KMS-11 (cell line): Measurements from ENCODE around the gene SULT1A1.
"Not testable (repeated sequence)": the region's sequence is repeated elsewhere in the genome, so short reads cannot be mapped to it uniquely, and the experiment has no call there.

Source experiments
- H2AFZ ChIP-seq: fragments of 200-600 bp; sonication (generic); 2 replicates; pipeline ENCODE4 v1.6.1; 2016; ENCODE audit warnings: antibody characterized with exemption, mixed run types, low read depth
- H3K27ac ChIP-seq: fragments of 200-600 bp; sonication (generic); 2 replicates; pipeline ENCODE4 v1.6.1; 2016; ENCODE audit warnings: mild to moderate bottlenecking, mixed run types
- H3K27me3 ChIP-seq: fragments of 200-600 bp; sonication (generic); 2 replicates; pipeline ENCODE4 v1.6.1; 2017; ENCODE audit warnings: mild to moderate bottlenecking, low read depth, mixed run types, moderate library complexity; ENCODE audit not compliant: insufficient read depth
- H3K36me3 ChIP-seq: fragments of 200-600 bp; sonication (generic); 2 replicates; pipeline ENCODE4 v1.6.1; 2017; ENCODE audit warnings: mild to moderate bottlenecking, mixed run types; ENCODE audit not compliant: insufficient read depth
- H3K4me1 ChIP-seq: fragments of 200-600 bp; sonication (generic); 2 replicates; pipeline ENCODE4 v1.6.1; 2016; ENCODE audit warnings: mild to moderate bottlenecking, low read depth, mixed run types; ENCODE audit not compliant: poor library complexity, severe bottlenecking
- H3K4me2 ChIP-seq: fragments of 200-600 bp; sonication (generic); 2 replicates; pipeline ENCODE4 v1.7.0; 2016; ENCODE audit warnings: mild to moderate bottlenecking, mixed run types
- H3K4me3 ChIP-seq: fragments of 200-600 bp; sonication (generic); IDR thresholded peaks from 2 replicates; pipeline ENCODE4 v1.6.1; 2017; ENCODE audit warnings: low read depth, low read length, mixed read lengths; ENCODE audit not compliant: insufficient read depth
- H3K79me2 ChIP-seq: fragments of 200-600 bp; sonication (generic); 2 replicates; pipeline ENCODE4 v1.6.1; 2016; ENCODE audit warnings: low read depth, mixed run types; ENCODE audit not compliant: insufficient read depth
- H3K9ac ChIP-seq: fragments of 200-600 bp; sonication (generic); 2 replicates; pipeline ENCODE4 v1.6.1; 2016; ENCODE audit warnings: mild to moderate bottlenecking, mixed run types
- H4K20me1 ChIP-seq: fragments of 200-600 bp; sonication (generic); 2 replicates; pipeline ENCODE4 v1.6.1; 2016; ENCODE audit warnings: mild to moderate bottlenecking, mixed run types; ENCODE audit not compliant: insufficient read depth
- TF ChIP-seq, protein P1 (sequence below): fragments of 200-600 bp; sonication (generic); conservative IDR thresholded peaks from 2 replicates; pipeline ENCODE4 v1.6.1; 2017; ENCODE audit warnings: low read depth, mild to moderate bottlenecking, antibody characterized with exemption, low read length, moderate library complexity, mixed read lengths

Gene SULT1A1

DNA sequence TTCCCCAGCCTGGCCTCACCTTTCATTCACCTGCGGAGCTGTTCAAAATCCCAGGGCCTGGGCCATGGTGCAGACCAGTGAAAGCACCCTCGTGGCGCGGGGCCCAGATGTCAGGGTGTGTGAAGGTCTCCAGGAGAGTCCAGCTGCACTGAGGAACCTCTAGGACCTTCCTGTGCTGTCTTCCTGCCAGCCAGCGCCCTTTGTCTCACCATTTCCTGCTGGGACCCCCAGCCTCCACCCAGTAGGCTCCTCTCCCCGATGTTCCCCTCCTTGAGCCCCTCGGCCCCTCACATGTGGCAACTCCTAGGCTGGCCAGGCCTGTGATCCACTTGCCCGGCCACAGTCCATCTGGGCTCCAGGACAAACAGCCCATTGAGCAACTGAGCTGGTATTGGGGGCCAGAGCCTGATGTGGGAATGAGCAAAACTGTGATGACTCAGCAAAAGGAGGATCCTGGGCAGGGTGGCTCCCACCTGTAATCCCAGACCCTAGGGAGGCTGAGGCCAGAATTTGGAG lies 13.7 kb downstream of the SULT1A1 start:
- Histone ChIP-seq H4K20me1 (no peaks in the 10 kb centered on the region), H3K9ac (no peak overlapping the region), H3K4me3 (no peak overlapping the region), H3K36me3 (no peaks in the 10 kb centered on the region), H3K4me2 (no peak overlapping the region), H3K27ac (no peak overlapping the region), H3K79me2 (no peaks in the 10 kb centered on the region), H3K4me1 (peaks cover 16% of the 10 kb centered on the region), H3K27me3 (no peaks in the 10 kb centered on the region), H2AFZ (no peak overlapping the region)
- TF ChIP-seq, protein P1, sequence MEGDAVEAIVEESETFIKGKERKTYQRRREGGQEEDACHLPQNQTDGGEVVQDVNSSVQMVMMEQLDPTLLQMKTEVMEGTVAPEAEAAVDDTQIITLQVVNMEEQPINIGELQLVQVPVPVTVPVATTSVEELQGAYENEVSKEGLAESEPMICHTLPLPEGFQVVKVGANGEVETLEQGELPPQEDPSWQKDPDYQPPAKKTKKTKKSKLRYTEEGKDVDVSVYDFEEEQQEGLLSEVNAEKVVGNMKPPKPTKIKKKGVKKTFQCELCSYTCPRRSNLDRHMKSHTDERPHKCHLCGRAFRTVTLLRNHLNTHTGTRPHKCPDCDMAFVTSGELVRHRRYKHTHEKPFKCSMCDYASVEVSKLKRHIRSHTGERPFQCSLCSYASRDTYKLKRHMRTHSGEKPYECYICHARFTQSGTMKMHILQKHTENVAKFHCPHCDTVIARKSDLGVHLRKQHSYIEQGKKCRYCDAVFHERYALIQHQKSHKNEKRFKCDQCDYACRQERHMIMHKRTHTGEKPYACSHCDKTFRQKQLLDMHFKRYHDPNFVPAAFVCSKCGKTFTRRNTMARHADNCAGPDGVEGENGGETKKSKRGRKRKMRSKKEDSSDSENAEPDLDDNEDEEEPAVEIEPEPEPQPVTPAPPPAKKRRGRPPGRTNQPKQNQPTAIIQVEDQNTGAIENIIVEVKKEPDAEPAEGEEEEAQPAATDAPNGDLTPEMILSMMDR, result no peak

DNA sequence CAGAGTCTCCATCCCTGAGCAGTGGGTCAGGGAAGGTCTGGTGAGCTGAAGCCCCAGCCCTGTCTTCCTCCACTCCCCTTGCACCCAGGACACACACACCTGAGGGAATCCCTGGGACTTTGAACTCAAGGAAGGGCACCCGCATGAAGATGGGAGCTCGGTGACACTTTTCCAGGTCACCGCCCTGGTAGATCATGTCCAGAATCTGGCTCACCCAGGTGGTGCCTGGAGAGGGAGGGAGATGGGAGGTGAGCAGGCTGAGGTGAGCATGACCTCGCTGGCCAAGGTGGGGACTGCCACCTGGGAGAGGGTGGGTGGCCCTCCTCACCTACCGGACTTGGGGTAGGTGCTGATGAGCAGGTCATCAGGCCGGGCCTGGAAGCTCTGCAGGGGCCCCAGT lies 14.4 kb downstream of the SULT1A1 start:
- H3K27ac ChIP-seq, H3K36me3 ChIP-seq, H3K79me2 ChIP-seq, H2AFZ ChIP-seq, H3K4me2 ChIP-seq, H3K9ac ChIP-seq, H3K27me3 ChIP-seq, H3K4me3 ChIP-seq, H4K20me1 ChIP-seq: not testable (repeated sequence)
- peaks cover 16% of the 10 kb centered on the region for H3K4me1 ChIP-seq

DNA sequence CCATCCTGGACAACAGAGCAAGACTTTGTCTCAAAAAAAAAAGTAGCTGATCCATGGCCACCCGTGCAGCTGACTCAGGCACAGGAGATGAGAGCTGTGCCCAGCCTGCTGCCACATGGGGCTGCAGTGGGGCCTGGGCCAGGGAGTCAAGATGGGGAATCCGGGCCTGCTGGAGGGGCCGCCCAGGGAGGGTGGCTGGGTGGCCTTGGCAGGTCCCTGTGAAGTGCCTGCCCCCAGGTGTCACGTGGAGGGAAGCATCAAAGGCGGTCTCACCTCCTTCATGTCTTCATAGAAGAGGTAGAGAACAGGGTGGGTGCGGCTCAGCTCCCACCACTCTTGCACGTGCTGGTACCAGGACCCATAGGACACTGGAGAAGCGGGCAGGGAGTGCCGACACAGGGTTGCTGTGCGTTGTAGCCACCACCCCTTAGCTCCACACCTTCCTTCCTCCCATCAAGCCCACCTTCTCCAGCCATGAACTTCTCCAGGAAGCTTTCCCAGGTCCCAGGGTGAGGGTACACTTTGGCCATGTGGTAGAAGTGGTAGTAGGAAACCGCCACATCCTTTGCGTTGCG lies 16.8 kb downstream of the SULT1A1 start:
- H4K20me1 ChIP-seq, result no peaks in the 10 kb centered on the region
- TF ChIP-seq, protein P1, result no peak
- H3K36me3 ChIP-seq, result no peaks in the 10 kb centered on the region

DNA sequence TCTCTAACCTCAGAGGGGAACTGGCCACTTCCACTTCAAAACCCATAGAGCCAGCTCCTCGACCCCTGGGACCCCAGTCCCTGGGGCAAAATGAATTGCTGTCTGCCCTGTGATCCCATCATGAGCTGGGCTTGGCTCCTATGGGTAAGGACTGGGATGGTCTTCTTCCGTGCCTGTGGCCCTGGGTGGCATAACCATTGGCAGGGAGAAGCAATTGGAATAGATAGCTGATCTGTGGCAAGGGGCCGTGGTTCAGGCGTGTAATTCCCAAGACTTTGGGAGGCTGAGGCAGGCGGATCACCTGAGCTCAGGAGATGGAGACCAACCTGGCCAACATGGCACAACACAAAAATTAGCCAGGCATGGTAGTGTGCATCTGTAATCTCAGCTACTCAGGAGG lies 17.3 kb downstream of the SULT1A1 start:
- Histone ChIP-seq H3K36me3 (no peaks in the 10 kb centered on the region), H4K20me1 (no peaks in the 10 kb centered on the region), H3K79me2 (no peaks in the 10 kb centered on the region)

More for the DNA sequence above, 16.8 kb downstream of the SULT1A1 start:
- Histone ChIP-seq H3K79me2 (no peaks in the 10 kb centered on the region), H3K27me3 (no peaks in the 10 kb centered on the region), H2AFZ (no peak overlapping the region), H3K4me2 (no peak overlapping the region), H3K9ac (no peak overlapping the region), H3K27ac (no peak overlapping the region), H3K4me3 (no peak overlapping the region), H3K4me1 (peaks cover 13% of the 10 kb centered on the region)

DNA sequence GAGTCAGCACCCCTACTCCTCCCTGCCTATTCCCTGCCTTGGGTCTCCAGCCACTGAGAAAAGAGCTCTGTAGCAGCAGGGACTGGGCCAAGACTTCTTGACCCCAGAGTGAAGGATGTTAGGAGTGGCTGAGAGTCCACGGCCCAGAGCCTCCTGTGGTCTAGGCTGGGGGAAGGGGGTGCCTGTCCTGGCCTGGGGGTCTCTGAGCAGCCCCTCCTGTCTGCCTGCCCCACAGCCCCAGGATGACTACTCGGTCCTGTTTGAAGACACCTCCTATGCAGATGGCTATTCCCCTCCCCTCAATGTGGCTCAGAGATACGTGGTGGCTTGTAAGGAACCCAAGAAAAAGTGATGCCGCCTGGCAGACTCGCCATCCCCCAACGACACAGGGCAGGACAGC lies 18.5 kb downstream of the SULT1A1 start:
- Histone ChIP-seq H3K36me3 (no peaks in the 10 kb centered on the region), H3K27ac (no peak overlapping the region)

More for the DNA sequence above, 17.3 kb downstream of the SULT1A1 start:
- no peak overlapping the region for H3K27ac ChIP-seq
- H2AFZ ChIP-seq, result no peak overlapping the region
- H3K4me1 ChIP-seq, result peaks cover 8% of the 10 kb centered on the region
- TF ChIP-seq, protein P1, result no peak
- H3K27me3 ChIP-seq, result no peaks in the 10 kb centered on the region
- no peak overlapping the region for H3K4me3 ChIP-seq
- H3K9ac ChIP-seq, result no peak overlapping the region
- H3K4me2 ChIP-seq, result no peak overlapping the region

More for the DNA sequence above, 18.5 kb downstream of the SULT1A1 start:
- Histone ChIP-seq H3K4me2 (no peak overlapping the region), H3K4me3 (no peak overlapping the region), H4K20me1 (no peaks in the 10 kb centered on the region), H3K79me2 (no peaks in the 10 kb centered on the region), H3K4me1 (no peaks in the 10 kb centered on the region), H3K9ac (no peak overlapping the region), H2AFZ (no peak overlapping the region), H3K27me3 (no peaks in the 10 kb centered on the region)
- TF ChIP-seq, protein P1, result no peak
